H9 (cell line): ENCODE results near the gene C6orf62. TPM values are rescaled to one million over a fixed set of nuclear protein-coding genes. Genes with fewer than 3 reads are reported as not detected.

Experiments
- DNase-seq: peaks from one replicate; pipeline ENCODE4 v3.0.0-alpha.2; 2017
- H2AFZ ChIP-seq: one replicate; pipeline ENCODE4 v1.6.1; 2013; ENCODE audit warnings: mild to moderate bottlenecking, low read length, control low read depth, moderate library complexity
- H2AK5ac ChIP-seq: 2 replicates; pipeline ENCODE4 v1.6.1; 2013; ENCODE audit warnings: low read length, control low read depth, mixed read lengths; ENCODE audit not compliant: insufficient read length
- H2BK120ac ChIP-seq: one replicate; pipeline ENCODE4 v1.6.1; 2013; ENCODE audit warnings: low read depth, mild to moderate bottlenecking, low read length, control low read depth, inconsistent platforms; ENCODE audit not compliant: poor library complexity, severe bottlenecking
- H2BK12ac ChIP-seq: 2 replicates; pipeline ENCODE4 v1.6.1; 2013; ENCODE audit warnings: low read length, control low read depth, mixed read lengths, low read depth; ENCODE audit not compliant: insufficient read length
- H2BK15ac ChIP-seq: 2 replicates; pipeline ENCODE4 v1.6.1; 2013; ENCODE audit warnings: low read depth, low read length, control low read depth
- H2BK20ac ChIP-seq: one replicate; pipeline ENCODE4 v1.6.1; 2013; ENCODE audit warnings: low read depth, mild to moderate bottlenecking, low read length, control low read depth, inconsistent platforms; ENCODE audit not compliant: poor library complexity, severe bottlenecking
- H2BK5ac ChIP-seq: 2 replicates; pipeline ENCODE4 v1.6.1; 2013; ENCODE audit warnings: low read length, control low read depth, mixed read lengths; ENCODE audit not compliant: insufficient read length
- H3K14ac ChIP-seq: 2 replicates; pipeline ENCODE4 v1.6.1; 2013; ENCODE audit warnings: low read length, control low read depth; ENCODE audit not compliant: insufficient read depth
- H3K18ac ChIP-seq: 2 replicates; pipeline ENCODE4 v1.6.1; 2013; ENCODE audit warnings: low read depth, mild to moderate bottlenecking, mixed read lengths, low read length, control low read depth; ENCODE audit not compliant: insufficient read length
- H3K23ac ChIP-seq: 2 replicates; pipeline ENCODE4 v1.6.1; 2013; ENCODE audit warnings: low read length, control low read depth, mixed read lengths, low read depth; ENCODE audit not compliant: insufficient read length
- H3K23me2 ChIP-seq: 2 replicates; pipeline ENCODE4 v1.6.1; 2013; ENCODE audit warnings: low read depth, mild to moderate bottlenecking, mixed read lengths, low read length, control low read depth; ENCODE audit not compliant: insufficient read length, poor library complexity, severe bottlenecking
- H3K27ac ChIP-seq: 2 replicates; pipeline ENCODE4 v1.5.1; 2013; ENCODE audit warnings: low read length, control low read depth, mixed read lengths, low read depth; ENCODE audit not compliant: insufficient read length
- H3K27me3 ChIP-seq: 2 replicates; pipeline ENCODE4 v1.6.1; 2013; ENCODE audit warnings: low read length, control low read depth, inconsistent platforms; ENCODE audit not compliant: insufficient read depth
- H3K4ac ChIP-seq: 2 replicates; pipeline ENCODE4 v1.6.1; 2013; ENCODE audit warnings: low read depth, mild to moderate bottlenecking, control low read depth, inconsistent platforms, low read length, moderate library complexity
- H3K4me1 ChIP-seq: 2 replicates; pipeline ENCODE4 v1.6.1; 2013; ENCODE audit warnings: low read length, control low read depth, inconsistent platforms; ENCODE audit not compliant: insufficient read depth
- H3K4me2 ChIP-seq: 2 replicates; pipeline ENCODE4 v1.6.1; 2013; ENCODE audit warnings: low read length, control low read depth, mixed read lengths; ENCODE audit not compliant: insufficient read length, insufficient read depth
- H3K56ac ChIP-seq: 2 replicates; pipeline ENCODE4 v1.6.1; 2013; ENCODE audit warnings: low read depth, mild to moderate bottlenecking, mixed read lengths, low read length, control low read depth; ENCODE audit not compliant: insufficient read length
- H3K79me1 ChIP-seq: 2 replicates; pipeline ENCODE4 v1.6.1; 2013; ENCODE audit warnings: low read depth, mild to moderate bottlenecking, moderate library complexity, low read length, control low read depth, inconsistent platforms; ENCODE audit not compliant: insufficient read depth, poor library complexity, severe bottlenecking
- H3K79me2 ChIP-seq: 2 replicates; pipeline ENCODE4 v1.6.1; 2013; ENCODE audit warnings: low read length, control low read depth, inconsistent platforms; ENCODE audit not compliant: insufficient read depth
- H3K9ac ChIP-seq: 2 replicates; pipeline ENCODE4 v1.6.1; 2013; ENCODE audit warnings: low read length, control low read depth, mixed read lengths; ENCODE audit not compliant: insufficient read length; ENCODE audit errors: extremely low read depth
- H3K9me3 ChIP-seq: one replicate; pipeline ENCODE4 v1.6.1; 2013; ENCODE audit warnings: low read depth, low read length, inconsistent platforms; ENCODE audit not compliant: control insufficient read depth
- H3T11ph ChIP-seq: one replicate; pipeline ENCODE4 v1.6.1; 2013; ENCODE audit warnings: mild to moderate bottlenecking, low read length, control low read depth, inconsistent platforms
- H4K20me1 ChIP-seq: one replicate; pipeline ENCODE4 v1.6.1; 2013; ENCODE audit not compliant: control insufficient read depth, insufficient read length, insufficient read depth
- H4K5ac ChIP-seq: 2 replicates; pipeline ENCODE4 v1.6.1; 2013; ENCODE audit warnings: low read depth, mild to moderate bottlenecking, mixed read lengths, low read length, control low read depth; ENCODE audit not compliant: insufficient read length
- H4K8ac ChIP-seq: replicated peaks from 2 replicates; pipeline ENCODE4 v1.6.1; 2013; ENCODE audit warnings: low read length, control low read depth, mixed read lengths, low read depth; ENCODE audit not compliant: insufficient read length
- H4K91ac ChIP-seq: 2 replicates; pipeline ENCODE4 v1.6.1; 2013; ENCODE audit warnings: low read depth, mild to moderate bottlenecking, moderate library complexity, mixed read lengths, low read length, control low read depth; ENCODE audit not compliant: insufficient read length
- H3K27ac Mint-ChIP-seq, 3 experiments: 2 replicates in 2 of 3; 3 replicates in 1 of 3; pipeline ENCODE4 v1.8.0; 2020 to 2021; ENCODE audit warnings: mixed read lengths in 3 of 3, mild to moderate bottlenecking in 1 of 3, moderate library complexity in 1 of 3
- H3K27me3 Mint-ChIP-seq: 2 replicates; pipeline ENCODE4 v1.8.0; 2021; ENCODE audit warnings: low read depth, mild to moderate bottlenecking, moderate library complexity, mixed read lengths
- H3K36me3 Mint-ChIP-seq, 3 experiments: 2 replicates in 2 of 3; 3 replicates in 1 of 3; pipeline ENCODE4 v1.8.0; 2020 to 2021; ENCODE audit warnings: low read depth in 3 of 3, mixed read lengths in 3 of 3; ENCODE audit not compliant: insufficient read depth in 1 of 3
- H3K4me1 Mint-ChIP-seq, 2 experiments: 2 replicates each; pipeline ENCODE4 v1.8.0; 2020; ENCODE audit warnings: mixed read lengths in 2 of 2
- H3K4me3 Mint-ChIP-seq, 2 experiments: 2 replicates in 1 of 2; 3 replicates in 1 of 2; pipeline ENCODE4 v1.8.0; 2020 to 2021; ENCODE audit warnings: mild to moderate bottlenecking in 2 of 2, mixed read lengths in 2 of 2, moderate library complexity in 1 of 2
- H3K9me3 Mint-ChIP-seq, 2 experiments: 2 replicates in 1 of 2; 3 replicates in 1 of 2; pipeline ENCODE4 v1.8.0; 2020; ENCODE audit warnings: mild to moderate bottlenecking in 2 of 2, mixed read lengths in 2 of 2, moderate library complexity in 1 of 2
- CTCF ChIP-seq: fragments of 200-600 bp; sonication (generic); conservative IDR thresholded peaks from 3 replicates; pipeline ENCODE4 v1.8.0; 2021; ENCODE audit warnings: antibody characterized with exemption, mild to moderate bottlenecking
- WGBS: extraction: QIAGEN DNeasy Blood & Tissue Kit; methylation state at CpG from one replicate; pipeline ENCODE4 v1.1.7; 2013; ENCODE audit warnings: missing lambda C conversion rate, low lambda C conversion rate, mixed read lengths; ENCODE audit not compliant: insufficient read length; ENCODE audit errors: extremely low coverage; 5-methylcytosine and 5-hydroxymethylcytosine counted together
- total RNA-seq: library from RNA; stranded (reverse); gene quantifications from 2 replicates; pipeline ENCODE4 v1.2.1, GENCODE V29; 2021

C6orf62 gene
- total RNA-seq, 1 experiment from 2014 or later, result 125 TPM

DNA sequence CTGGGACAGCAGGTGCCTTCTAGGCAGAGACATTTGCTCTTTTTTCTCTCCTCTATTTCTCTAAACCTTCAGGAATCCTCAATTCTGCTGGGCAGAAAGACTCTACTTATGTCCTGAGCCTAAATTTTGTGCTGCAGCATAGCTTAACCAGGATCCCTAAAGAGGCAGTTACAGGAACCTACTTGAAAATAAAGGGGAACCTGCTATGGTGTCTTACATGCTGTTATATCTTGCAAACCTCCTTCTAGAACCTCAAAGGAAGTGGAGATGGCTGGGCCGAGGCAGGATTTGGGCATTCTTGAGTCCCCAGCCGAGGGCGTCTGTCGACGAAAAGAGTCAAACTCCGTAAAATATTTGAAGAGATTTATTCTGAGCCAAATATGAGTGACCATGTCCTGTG, 38.7 kb upstream of the C6orf62 start:
- WGBS, result no CpG with 5 or more reads among the region's 6 CpGs
- Mint-ChIP-seq H3K27me3 (no peaks in the 10 kb centered on the region), H3K36me3 (0 out of 7 replicates have a peak, but pooled peaks cover 0 to 1% (median 0%) of the 10 kb centered on the region in 3 experiments), H3K27ac (peak overlapping the region in 1 of 3 experiments; percentile 49; a peak in 1 of 7 replicates), H3K9me3 (peaks cover 6 to 11% of the 10 kb centered on the region in 2 experiments; a peak in 4 of 5 replicates), H3K4me1 (peaks cover 4 to 9% of the 10 kb centered on the region in 2 experiments), H3K4me3 (no peak overlapping the region)
- H4K91ac ChIP-seq, result no peak overlapping the region
- no peak overlapping the region for H3K4ac ChIP-seq
- H4K5ac ChIP-seq, result no peak overlapping the region
- no peak overlapping the region for H2BK15ac ChIP-seq
- H2AK5ac ChIP-seq, result no peak overlapping the region
- H3K23ac ChIP-seq, result no peak overlapping the region
- no peak for DNase-seq
- H3K27me3 ChIP-seq, result no peaks in the 10 kb centered on the region
- H3K14ac ChIP-seq, result no peak overlapping the region
- H3T11ph ChIP-seq, result no peak overlapping the region
- no peak overlapping the region for H2AFZ ChIP-seq
- no peaks in the 10 kb centered on the region for H3K79me2 ChIP-seq
- no peaks in the 10 kb centered on the region for H3K4me1 ChIP-seq
- no peak overlapping the region for H4K8ac ChIP-seq
- H2BK12ac ChIP-seq, result no peak overlapping the region
- no peaks in the 10 kb centered on the region for H3K79me1 ChIP-seq
- H3K23me2 ChIP-seq, result no peaks in the 10 kb centered on the region
- H3K27ac ChIP-seq, result no peak overlapping the region
- no peak for TF ChIP-seq CTCF
- no peaks in the 10 kb centered on the region for H3K9me3 ChIP-seq
- no peaks in the 10 kb centered on the region for H4K20me1 ChIP-seq
- H3K4me2 ChIP-seq, result no peak overlapping the region
- H2BK5ac ChIP-seq, result no peak overlapping the region
- H3K9ac ChIP-seq, result no peak overlapping the region
- H2BK120ac ChIP-seq, result no peak overlapping the region
- no peak overlapping the region for H2BK20ac ChIP-seq
- no peak overlapping the region for H3K56ac ChIP-seq
- no peak overlapping the region for H3K18ac ChIP-seq
